ENCODE results near the gene TWNK.

Gene TWNK

DNA sequence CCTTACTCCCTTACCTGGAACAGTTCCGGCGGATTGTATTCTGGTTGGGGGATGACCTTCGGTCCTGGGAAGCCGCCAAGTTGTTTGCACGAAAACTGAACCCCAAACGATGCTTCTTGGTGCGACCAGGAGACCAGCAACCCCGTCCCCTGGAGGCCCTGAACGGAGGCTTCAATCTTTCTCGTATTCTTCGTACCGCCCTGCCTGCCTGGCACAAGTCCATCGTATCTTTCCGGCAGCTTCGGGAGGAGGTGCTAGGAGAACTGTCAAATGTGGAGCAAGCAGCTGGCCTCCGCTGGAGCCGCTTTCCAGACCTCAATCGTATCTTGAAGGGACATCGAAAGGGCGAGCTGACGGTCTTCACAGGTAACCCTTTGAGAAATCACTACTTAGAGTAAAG lies 1.7 kb downstream of the TWNK start:
- TF ChIP-seq, protein P1, sequence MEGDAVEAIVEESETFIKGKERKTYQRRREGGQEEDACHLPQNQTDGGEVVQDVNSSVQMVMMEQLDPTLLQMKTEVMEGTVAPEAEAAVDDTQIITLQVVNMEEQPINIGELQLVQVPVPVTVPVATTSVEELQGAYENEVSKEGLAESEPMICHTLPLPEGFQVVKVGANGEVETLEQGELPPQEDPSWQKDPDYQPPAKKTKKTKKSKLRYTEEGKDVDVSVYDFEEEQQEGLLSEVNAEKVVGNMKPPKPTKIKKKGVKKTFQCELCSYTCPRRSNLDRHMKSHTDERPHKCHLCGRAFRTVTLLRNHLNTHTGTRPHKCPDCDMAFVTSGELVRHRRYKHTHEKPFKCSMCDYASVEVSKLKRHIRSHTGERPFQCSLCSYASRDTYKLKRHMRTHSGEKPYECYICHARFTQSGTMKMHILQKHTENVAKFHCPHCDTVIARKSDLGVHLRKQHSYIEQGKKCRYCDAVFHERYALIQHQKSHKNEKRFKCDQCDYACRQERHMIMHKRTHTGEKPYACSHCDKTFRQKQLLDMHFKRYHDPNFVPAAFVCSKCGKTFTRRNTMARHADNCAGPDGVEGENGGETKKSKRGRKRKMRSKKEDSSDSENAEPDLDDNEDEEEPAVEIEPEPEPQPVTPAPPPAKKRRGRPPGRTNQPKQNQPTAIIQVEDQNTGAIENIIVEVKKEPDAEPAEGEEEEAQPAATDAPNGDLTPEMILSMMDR (IDR thresholded peaks at IDR 0.05): no peak
- Histone ChIP-seq H3K4me3 (no peak overlapping the region), H3K4me1 (peaks cover 0 to 36% (median 26%) of the 10 kb centered on the region in 4 donors), H3K36me3 (peaks cover 0 to 55% (median 28%) of the 10 kb centered on the region in 3 donors), H3K9me3 (no peaks in the 10 kb centered on the region), H3K27ac (no peak overlapping the region), H3K27me3 (no peaks in the 10 kb centered on the region)
- intact Hi-C loops (cut with DNase I; ENCODE audit: low total_unique reads): loop anchor here (5.0 kb wide), 1 partner anchor 43 kb away; the partner anchor contains the start of genes PDZD7 and SFXN3
- DNase-seq: no peak

DNA sequence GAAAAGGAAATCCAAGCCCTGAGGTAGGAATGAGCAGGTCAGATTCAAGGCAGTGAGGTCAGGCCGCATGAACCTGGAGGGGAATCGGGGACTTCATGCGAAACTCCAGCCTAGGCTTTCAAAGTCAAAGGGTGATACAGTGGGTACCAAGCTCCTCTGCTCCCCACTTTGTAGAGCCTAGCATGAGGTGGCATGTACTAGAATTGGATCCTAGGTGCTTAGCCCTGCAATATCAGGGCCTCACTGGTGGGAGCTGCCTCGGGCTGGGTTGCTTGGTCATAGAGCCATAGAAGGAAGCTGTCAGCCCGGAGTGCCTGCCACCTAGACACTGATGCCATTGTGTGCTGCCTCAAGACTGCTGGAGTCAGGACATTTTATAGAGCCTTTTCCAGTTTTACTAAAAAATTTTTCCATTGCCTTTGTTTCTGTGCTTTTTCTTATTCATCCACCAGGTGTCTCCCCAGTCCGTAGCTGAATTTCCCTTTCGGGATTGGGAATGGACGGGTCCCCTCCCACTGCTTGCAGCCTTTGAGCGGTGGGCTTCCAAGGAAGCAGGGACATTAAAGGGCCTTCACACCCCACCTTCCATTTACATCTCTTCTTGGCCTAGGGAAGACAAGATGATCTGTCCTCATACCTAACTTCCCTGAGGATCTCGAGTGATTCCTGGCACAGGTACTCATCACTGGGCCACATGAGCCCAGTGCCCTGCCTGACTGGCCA lies 6.8 kb downstream of the TWNK start:
- Histone ChIP-seq H3K4me1 (peaks cover 0 to 22% (median 14%) of the 10 kb centered on the region in 4 donors), H3K4me3 (no peak overlapping the region), H3K36me3 (peaks cover 0 to 38% (median 28%) of the 10 kb centered on the region in 3 donors), H3K27ac (no peak overlapping the region), H3K9me3 (no peaks in the 10 kb centered on the region), H3K27me3 (no peaks in the 10 kb centered on the region)
- DNase-seq: no peak
- intact Hi-C loops (cut with DNase I; ENCODE audit: low total_unique reads): loop anchor here (2.0 kb wide), 1 partner anchor 21 kb away; no protein-coding TSS in a partner anchor
- TF ChIP-seq, protein P1 (IDR thresholded peaks at IDR 0.05): peak; percentile 73 to 90

DNA sequence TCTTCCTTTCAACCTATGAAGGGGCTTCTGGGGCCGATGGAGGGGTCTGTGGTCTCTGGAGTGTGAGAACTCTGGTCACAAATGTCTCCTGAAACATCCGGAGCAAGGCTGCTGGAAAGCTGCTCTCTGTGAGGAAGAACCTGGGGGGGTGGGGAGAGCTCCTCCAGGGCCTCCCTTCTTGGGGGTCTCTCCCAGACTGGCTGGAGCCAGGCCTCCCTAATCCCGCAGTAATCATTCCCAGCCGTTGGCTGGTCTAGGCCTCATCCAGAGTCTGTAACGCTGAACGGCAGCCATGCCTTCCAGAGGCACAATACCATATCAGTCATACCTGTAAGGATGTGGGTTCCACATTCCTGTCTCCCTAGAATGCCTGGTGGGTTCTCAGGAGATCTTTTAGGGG lies 7.8 kb downstream of the TWNK start:
- Histone ChIP-seq H3K4me3 (no peak overlapping the region), H3K9me3 (no peaks in the 10 kb centered on the region), H3K36me3 (peaks cover 0 to 31% (median 22%) of the 10 kb centered on the region in 3 donors), H3K27ac (peak overlapping the region; percentile 13 to 15), H3K4me1 (peaks cover 0 to 15% (median 10%) of the 10 kb centered on the region in 4 donors), H3K27me3 (no peaks in the 10 kb centered on the region)
- TF ChIP-seq, protein P1 (IDR thresholded peaks at IDR 0.05): no peak
- intact Hi-C loops (cut with DNase I; ENCODE audit: low total_unique reads): loop anchor here (2.0 kb wide), 1 partner anchor 20 kb away; no protein-coding TSS in a partner anchor
- no peak for DNase-seq

DNA sequence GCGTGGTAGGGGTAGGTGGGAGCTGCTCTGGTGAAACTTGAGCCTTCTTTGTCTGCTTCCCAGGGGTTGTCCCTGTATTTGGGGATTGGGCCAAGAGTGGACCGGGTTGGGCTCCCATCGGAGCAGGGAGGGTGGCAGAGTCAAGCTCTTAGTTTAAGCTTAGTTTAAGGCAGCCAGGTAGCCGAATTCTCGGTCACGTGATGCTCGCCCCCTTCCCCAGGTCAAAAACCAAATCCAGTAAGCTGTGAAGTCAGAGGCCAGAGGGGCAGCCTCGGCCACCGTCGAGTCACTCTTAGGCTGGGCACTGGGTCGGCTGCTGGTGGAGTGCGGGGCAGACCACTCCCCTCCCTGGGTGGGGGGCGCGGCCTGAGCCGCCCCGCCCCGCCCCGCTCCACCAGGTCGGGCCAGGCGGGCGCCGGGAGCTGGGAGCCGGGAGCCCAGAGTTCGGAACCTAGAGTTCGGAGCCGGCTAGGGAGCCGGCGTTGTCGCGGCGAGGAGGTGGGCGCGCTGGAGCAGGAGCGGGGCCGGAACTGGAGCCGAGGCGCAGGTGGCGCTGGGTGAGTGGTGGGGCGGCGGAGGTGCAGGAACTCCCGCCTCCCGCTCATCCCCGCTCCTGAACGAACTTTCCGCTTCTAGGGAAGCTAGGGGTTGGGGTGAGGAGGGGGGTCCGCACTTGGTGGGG lies 9.5 kb downstream of the TWNK start:
- DNase-seq: no peak
- TF ChIP-seq, protein P1 (IDR thresholded peaks at IDR 0.05): no peak
- Histone ChIP-seq H3K36me3 (peaks cover 0 to 16% (median 7%) of the 10 kb centered on the region in 3 donors), H3K27ac (peak overlapping the region; percentile 99 to 100), H3K4me1 (peaks cover 0 to 30% (median 23%) of the 10 kb centered on the region in 4 donors), H3K4me3 (peak overlapping the region; percentile 73 to 79), H3K9me3 (no peaks in the 10 kb centered on the region), H3K27me3 (no peaks in the 10 kb centered on the region)
- intact Hi-C loops (cut with DNase I; ENCODE audit: low total_unique reads): no loop called here

DNA sequence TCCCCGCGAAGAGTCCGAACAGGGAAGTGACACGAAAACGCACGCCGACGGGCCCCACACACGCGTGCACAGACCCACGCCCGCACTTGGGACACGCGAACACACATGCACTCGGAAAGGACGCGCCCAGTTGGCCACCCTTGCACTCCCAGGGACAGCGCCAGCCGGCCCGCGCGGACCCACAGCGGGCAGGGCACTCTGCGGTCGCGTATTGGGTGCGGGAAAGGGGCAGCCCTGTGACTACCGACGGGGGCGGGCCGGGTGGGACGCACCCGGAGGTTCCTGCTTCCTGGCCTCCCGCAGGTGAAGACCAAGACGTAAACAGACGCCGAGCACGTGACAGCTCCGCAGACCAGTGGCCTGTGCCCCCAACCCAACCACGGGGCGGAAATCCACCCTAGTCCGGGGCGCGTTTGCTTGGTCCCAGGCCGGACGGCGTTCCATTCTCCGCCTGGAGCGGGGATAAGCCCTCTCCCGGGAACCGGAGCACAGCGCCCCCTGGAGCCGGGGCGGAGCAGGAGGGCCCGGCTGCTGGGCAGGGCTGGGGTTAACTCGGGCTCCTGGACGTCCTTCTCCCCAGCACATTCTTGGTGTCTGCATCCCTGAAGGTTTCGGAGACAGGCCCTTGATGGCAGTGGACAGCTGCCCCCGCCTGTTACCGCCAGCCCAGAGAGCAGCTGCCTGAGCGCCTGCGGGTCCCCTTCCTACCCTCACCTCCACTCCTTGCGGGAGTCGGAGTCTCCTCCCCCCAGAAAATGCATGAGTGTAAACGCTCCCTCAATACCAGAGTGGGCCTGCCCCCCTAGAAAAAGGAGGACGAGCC lies 10.2 kb downstream of the TWNK start:
- Histone ChIP-seq H3K36me3 (peaks cover under 1 to 17% (median 7%) of the 10 kb centered on the region in 3 donors), H3K9me3 (no peaks in the 10 kb centered on the region), H3K4me1 (peaks cover 0 to 37% (median 30%) of the 10 kb centered on the region in 4 donors), H3K27me3 (no peaks in the 10 kb centered on the region), H3K27ac (peak overlapping the region; percentile 99 to 100), H3K4me3 (peak overlapping the region; percentile 73 to 79)
- DNase-seq: peak; percentile 66 to 88
- TF ChIP-seq, protein P1 (IDR thresholded peaks at IDR 0.05): peak; percentile 87
- intact Hi-C loops (cut with DNase I; ENCODE audit: low total_unique reads): no loop called here
